GM21786 (cell line): Measurements from ENCODE around the gene EPS15.
A peak's percentile ranks its signal among the peaks of the same experiment; 100 is the strongest.
"Not testable (repeated sequence)": the region's sequence is repeated elsewhere in the genome, so short reads cannot be mapped to it uniquely, and the experiment has no call there.

ENCODE experiments used
- ATAC-seq: cut with Tn5 transposase; IDR thresholded peaks from one replicate; pipeline ENCODE4 v1.9.1; 2021; ENCODE audit not compliant: unreplicated experiment

The EPS15 gene

GRCh38 chr1:51519048-51519864 is at the start of gene EPS15:
Gene EPS15 (minus strand): TSS chr1:51519266. CDS start chr1:51519231, 35 bp downstream.
- ATAC-seq = peak; percentile 45

DNA sequence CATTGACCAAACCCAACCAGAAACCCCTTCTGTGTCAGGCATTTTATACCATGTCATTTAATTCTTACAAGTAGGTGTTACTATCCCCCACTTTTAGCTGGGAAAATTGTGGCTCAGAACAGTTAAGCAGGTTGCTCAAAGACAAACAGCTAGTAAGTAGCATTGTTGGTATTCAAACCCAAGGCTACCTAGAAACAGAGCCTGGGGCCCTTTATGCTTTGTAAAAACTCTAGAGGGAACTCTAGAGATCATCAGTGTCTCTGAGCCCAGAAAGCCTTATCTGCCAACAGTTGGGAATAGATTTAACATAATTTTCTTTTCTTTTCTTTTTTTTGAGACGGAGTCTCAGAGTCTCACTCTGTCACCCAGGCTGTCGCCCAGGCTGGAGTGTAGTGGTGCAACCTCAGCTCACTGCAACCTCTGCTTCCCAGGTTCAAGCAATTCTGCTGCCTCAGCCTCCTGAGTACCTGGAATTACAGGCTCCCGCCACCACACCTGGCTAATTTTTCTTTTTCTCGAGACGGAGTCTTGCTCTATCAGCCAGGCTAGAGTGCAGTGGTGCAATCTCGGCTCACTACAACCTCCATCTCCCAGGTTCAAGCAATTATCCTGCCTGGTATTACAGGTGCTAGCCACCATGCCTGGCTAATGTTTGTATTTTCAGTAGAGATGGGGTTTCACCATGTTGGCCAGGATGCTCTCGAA is 49.3 kb upstream of the EPS15 start:
- ATAC-seq = no peak

GRCh38 chr1:51567653-51568052 is 48.6 kb upstream of the EPS15 start:
- no peak for ATAC-seq

GRCh38 chr1:51566260-51566659 is 47.2 kb upstream of the EPS15 start:
- no peak for ATAC-seq

- ATAC-seq = no peak
Observed at GRCh38 chr1:51565009-51565408, 45.9 kb upstream of the EPS15 start.

GRCh38 chr1:51564124-51564523 is 45.1 kb upstream of the EPS15 start:
- no peak for ATAC-seq

- ATAC-seq = no peak
Observed at GRCh38 chr1:51561702-51562101, 42.6 kb upstream of the EPS15 start.

DNA sequence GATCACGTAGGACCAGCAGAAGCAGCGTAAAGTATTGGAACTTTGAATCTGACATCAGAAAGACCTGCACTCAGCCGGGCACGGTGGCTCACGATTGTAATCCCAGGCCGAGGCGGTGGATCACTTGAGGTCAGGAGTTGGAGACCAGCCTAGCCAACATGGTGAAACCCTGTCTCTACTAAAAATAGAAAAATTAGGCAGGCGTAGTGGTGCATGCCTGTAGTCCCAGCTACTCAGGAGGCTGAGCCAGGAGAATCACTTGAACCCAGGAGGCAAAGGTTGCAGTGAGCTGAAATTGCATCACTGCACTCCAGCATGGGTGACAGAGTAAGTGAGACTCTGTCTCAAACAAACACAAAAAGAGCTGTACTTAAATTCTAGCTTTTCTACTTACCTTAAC is 41.8 kb upstream of the EPS15 start:
- not testable (repeated sequence) for ATAC-seq

DNA sequence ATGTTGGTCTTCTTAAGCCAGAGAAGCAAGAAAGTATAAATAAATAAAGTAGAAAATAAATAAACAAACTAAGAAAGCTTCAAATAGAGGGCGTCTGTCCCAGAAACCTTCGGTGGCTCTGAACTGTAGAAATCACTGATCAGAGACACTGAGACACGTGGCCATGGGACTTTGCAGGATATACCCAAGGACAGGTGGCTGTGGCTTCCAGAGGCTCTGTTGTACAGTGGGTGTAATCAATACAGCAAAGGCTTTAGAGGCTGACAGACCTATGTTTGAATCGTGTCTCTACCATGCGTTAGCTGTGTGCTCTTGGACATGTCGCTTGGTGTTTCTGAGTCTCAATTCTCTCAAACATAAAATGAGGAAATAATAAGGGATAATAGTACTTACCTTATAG is 41.0 kb upstream of the EPS15 start:
- no peak for ATAC-seq

- ATAC-seq = no peak
Observed at GRCh38 chr1:51559501-51559900, 40.4 kb upstream of the EPS15 start.

DNA sequence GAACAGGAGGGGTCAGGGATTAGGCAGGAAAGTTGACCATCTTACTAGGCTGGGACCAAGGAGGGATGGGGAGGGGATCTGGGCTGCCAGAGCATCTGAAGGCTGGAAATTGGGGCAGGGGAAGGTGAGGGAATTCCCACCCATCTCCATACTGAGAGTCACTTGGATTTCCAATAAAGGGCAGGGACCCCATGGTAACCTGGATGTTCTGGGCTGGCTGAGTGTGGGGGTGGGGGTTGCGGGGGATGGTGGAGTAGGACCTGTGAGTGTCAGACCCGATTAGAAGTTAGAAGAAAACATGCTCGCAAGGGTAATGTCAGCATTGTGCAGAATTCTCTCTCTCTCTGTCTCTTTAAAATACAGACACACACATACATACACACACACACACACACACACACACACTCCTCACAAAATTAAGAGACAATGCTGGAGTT is 40.0 kb upstream of the EPS15 start:
- no peak for ATAC-seq

- no peak for ATAC-seq
Observed at GRCh38 chr1:51558375-51558924, 39.4 kb upstream of the EPS15 start.

DNA sequence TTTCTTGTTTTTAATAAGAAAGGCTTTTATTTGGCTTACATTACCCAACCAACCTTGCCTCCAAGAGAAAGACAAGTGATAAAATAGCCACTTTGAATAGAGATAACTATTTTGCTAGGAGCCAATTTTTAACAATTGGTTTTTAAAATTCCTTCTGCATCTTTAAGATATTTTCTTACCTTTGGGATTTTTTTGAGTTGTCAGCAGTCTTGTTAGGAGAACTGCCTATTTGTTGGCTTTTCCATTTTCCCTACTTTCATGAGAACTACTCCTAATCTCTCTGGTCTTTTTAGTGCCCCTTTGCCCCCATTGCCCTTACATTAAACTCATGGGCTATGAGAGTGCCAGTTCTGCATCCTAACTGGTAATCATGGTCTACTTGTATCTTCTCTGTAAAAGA is 38.1 kb upstream of the EPS15 start:
- no peak for ATAC-seq

DNA sequence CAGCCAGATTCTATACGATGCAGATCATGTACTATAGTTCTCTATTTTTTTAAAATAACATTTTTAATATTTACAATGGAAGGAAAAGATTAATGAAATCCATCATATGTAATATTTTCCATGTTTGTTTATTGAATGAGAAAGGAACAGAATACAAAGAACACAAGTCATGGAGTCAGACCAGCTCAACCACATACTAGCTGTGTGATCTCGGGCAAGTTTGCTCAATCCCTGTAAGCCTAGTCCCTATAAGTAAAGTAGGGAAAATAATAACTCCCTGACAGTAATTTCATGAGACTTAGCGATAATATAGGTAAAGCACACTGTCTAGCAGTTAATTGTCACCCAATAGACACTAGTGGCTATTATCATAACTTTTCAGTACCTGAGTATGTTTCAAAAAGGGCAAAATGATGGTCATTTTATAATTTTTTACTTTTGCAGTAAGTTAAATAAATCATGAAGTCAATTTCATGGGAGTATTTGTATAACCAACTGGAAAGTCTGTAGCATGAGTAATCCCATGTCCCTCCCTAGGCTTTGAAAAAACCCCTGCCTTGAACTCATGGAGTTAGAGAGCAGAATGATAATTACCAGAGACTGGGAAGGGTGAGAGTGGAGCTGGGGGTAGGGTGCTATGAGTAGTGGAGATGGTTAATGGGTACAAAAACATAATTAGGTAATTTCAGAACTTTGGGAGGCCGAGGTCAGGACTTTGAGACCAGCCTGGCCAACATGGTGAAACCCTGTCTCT is 37.0 kb upstream of the EPS15 start:
- ATAC-seq = no peak

- no peak for ATAC-seq
Observed at GRCh38 chr1:51553911-51554310, 34.8 kb upstream of the EPS15 start.

- ATAC-seq = no peak
Observed at GRCh38 chr1:51552929-51553807, 34.1 kb upstream of the EPS15 start.

DNA sequence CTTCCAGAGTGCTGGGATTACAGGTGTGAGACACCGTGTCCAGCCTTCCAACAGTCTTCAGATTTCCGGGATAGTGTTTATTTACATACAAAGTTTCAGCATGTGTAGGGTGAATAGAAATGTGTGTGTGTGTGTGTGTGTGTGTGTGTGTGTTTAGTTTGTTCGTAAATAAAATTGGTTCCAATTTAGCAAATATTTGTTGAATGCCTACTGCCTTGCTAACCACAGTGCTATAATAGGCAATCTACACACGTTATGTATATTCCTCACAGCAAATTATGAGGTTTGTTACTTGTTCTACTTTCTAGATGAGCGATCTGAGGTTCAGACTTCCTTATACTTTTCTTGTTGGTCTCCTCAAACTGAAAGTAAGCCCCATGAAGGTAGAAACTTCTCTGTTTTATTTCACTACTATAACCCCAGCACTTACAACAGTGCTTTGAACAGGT is 32.8 kb upstream of the EPS15 start:
- ATAC-seq = no peak

GRCh38 chr1:51551081-51551480 is 32.0 kb upstream of the EPS15 start:
- no peak for ATAC-seq

- ATAC-seq = no peak
Observed at GRCh38 chr1:51549901-51550300, 30.8 kb upstream of the EPS15 start.

DNA sequence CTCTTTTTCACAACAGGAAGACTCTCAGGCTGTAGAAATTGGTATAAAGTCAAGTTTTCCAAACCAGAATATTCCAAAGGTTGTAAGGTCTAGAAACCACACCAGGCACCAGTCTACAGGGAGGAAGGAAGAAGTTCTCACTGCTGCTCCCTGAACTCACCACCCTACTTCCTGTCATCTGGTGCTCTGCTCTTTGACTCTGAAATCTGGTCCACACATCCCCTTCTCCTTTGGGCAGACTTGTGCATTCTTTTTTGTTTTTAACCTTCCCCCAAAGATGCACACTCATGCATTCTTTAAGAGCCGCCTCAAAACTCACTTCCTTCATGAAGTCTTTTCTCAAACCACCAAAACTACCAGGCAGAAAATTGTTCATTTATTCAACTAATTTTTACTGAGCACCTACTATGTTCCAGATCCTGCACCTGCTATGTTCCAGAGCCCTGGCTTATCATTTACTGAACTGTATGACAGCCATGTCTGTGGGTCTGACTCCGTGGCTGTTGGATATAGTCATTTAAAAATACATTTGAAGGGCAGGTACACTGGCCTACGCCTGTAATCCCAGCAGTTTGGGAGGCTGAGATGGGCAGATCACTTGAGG is 30.1 kb upstream of the EPS15 start:
- ATAC-seq = no peak
